Measurements from ENCODE around the gene DENND4A.
"Not testable (repeated sequence)": the region's sequence is repeated elsewhere in the genome, so short reads cannot be mapped to it uniquely, and the experiment has no call there.

Gene DENND4A

GRCh38 chr15:65818927-65819562 lies 27.0 kb upstream of the DENND4A start:
- DNase-seq: no peak

- DNase-seq: no peak
Measured at GRCh38 chr15:65816441-65816840, 24.3 kb upstream of the DENND4A start.

- not testable (repeated sequence) for DNase-seq
Measured at GRCh38 chr15:65816008-65816407, 23.9 kb upstream of the DENND4A start.

- DNase-seq: not testable (repeated sequence)
Measured at GRCh38 chr15:65814271-65814670, 22.2 kb upstream of the DENND4A start.

GRCh38 chr15:65812916-65813315 lies 20.8 kb upstream of the DENND4A start:
- no peak for DNase-seq

GRCh38 chr15:65812467-65812866 lies 20.4 kb upstream of the DENND4A start:
- no peak for DNase-seq

- DNase-seq: no peak
Measured at GRCh38 chr15:65811835-65812234, 19.7 kb upstream of the DENND4A start.

- DNase-seq: not testable (repeated sequence)
Measured at GRCh38 chr15:65811011-65811733, 19.1 kb upstream of the DENND4A start.

- no peak for DNase-seq
Measured at GRCh38 chr15:65806397-65806796, 14.3 kb upstream of the DENND4A start.

- DNase-seq: no peak
Measured at GRCh38 chr15:65805019-65805745, 13.1 kb upstream of the DENND4A start.

- no peak for DNase-seq
Measured at GRCh38 chr15:65804252-65804931, 12.3 kb upstream of the DENND4A start.

GRCh38 chr15:65801229-65801805 lies 9.2 kb upstream of the DENND4A start:
- no peak for DNase-seq

GRCh38 chr15:65796610-65797078 lies 4.6 kb upstream of the DENND4A start:
- DNase-seq: no peak

GRCh38 chr15:65795663-65796216 lies 3.6 kb upstream of the DENND4A start:
- no peak for DNase-seq

GRCh38 chr15:65793818-65794104 lies 1.7 kb upstream of the DENND4A start:
- no peak for DNase-seq

- no peak for DNase-seq
Measured at GRCh38 chr15:65792988-65793817, 1.1 kb upstream of the DENND4A start.

- DNase-seq: peak; percentile 77
Measured at GRCh38 chr15:65791335-65792137, 557 bp downstream of the DENND4A start.

GRCh38 chr15:65790694-65791334 lies 1.3 kb downstream of the DENND4A start:
- peak; percentile 20 for DNase-seq

- no peak for DNase-seq
Measured at GRCh38 chr15:65789759-65790425, 2.2 kb downstream of the DENND4A start.

- DNase-seq: no peak
Measured at GRCh38 chr15:65789105-65789504, 3.0 kb downstream of the DENND4A start.
